Breast epithelium (tissue), 3 donors: ENCODE data around the gene KMT2D.

Source experiments
- POLR2A ChIP-seq: fragments of 450-650 bp; IDR thresholded peaks from one replicate; pipeline ENCODE4 v1.6.1; 2016; ENCODE audit warnings: antibody characterized with exemption, mild to moderate bottlenecking, moderate library complexity
- POLR2AphosphoS5 ChIP-seq, 3 donors: sonication (generic); formaldehyde crosslinking; IDR thresholded peaks; one replicate each; pipeline ENCODE4 v1.6.1; 2017; ENCODE audit warnings: antibody characterized with exemption in 3 of 3
- TF ChIP-seq, protein P1 (sequence below), 3 donors: fragments of 450-650 bp; IDR thresholded peaks; one replicate each; pipeline ENCODE4 v1.5.1; 2016 to 2017; ENCODE audit warnings: antibody characterized with exemption in 3 of 3, mild to moderate bottlenecking in 3 of 3, moderate library complexity in 3 of 3

DNA sequence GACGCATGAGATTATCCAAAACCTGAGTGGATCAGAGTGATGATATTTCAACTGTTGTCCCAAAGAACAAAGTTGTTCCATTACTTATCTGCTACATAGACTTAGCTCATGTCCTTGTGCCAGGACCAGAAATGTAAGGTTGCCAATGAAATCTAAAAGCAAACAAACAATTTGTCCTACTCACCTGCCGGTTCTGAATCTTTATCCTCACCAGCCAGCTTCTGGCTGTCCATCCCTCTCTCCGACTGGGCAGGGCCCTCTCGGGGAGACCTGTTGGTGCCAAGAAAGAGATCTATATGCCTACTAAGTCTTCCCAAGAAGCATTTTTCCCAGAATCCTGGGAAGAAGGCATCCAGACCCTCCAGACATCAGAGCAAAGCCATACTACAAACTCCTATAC lies 5.5 kb downstream of the KMT2D start:
- TF ChIP-seq POLR2A (no peak), POLR2AphosphoS5 (IDR thresholded peaks at IDR 0.05) (no peak)
- TF ChIP-seq, protein P1, sequence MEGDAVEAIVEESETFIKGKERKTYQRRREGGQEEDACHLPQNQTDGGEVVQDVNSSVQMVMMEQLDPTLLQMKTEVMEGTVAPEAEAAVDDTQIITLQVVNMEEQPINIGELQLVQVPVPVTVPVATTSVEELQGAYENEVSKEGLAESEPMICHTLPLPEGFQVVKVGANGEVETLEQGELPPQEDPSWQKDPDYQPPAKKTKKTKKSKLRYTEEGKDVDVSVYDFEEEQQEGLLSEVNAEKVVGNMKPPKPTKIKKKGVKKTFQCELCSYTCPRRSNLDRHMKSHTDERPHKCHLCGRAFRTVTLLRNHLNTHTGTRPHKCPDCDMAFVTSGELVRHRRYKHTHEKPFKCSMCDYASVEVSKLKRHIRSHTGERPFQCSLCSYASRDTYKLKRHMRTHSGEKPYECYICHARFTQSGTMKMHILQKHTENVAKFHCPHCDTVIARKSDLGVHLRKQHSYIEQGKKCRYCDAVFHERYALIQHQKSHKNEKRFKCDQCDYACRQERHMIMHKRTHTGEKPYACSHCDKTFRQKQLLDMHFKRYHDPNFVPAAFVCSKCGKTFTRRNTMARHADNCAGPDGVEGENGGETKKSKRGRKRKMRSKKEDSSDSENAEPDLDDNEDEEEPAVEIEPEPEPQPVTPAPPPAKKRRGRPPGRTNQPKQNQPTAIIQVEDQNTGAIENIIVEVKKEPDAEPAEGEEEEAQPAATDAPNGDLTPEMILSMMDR (IDR thresholded peaks at IDR 0.05) = no peak
